Breast epithelium (tissue), 3 donors: ENCODE results near the gene FOSL1.

Experiments
- CTCF ChIP-seq, 3 donors: fragments of 450-650 bp; IDR thresholded peaks; one replicate each; pipeline ENCODE4 v1.5.1; 2016 to 2017; ENCODE audit warnings: antibody characterized with exemption in 3 of 3, mild to moderate bottlenecking in 3 of 3, moderate library complexity in 3 of 3
- POLR2A ChIP-seq: fragments of 450-650 bp; IDR thresholded peaks from one replicate; pipeline ENCODE4 v1.6.1; 2016; ENCODE audit warnings: antibody characterized with exemption, mild to moderate bottlenecking, moderate library complexity
- POLR2AphosphoS5 ChIP-seq, 3 donors: sonication (generic); formaldehyde crosslinking; IDR thresholded peaks; one replicate each; pipeline ENCODE4 v1.6.1; 2017; ENCODE audit warnings: antibody characterized with exemption in 3 of 3

GRCh38 chr11:65928667-65929066, 28.5 kb upstream of the FOSL1 start:
- TF ChIP-seq CTCF (IDR thresholded peaks at IDR 0.05) (no peak), POLR2A (no peak), POLR2AphosphoS5 (IDR thresholded peaks at IDR 0.05) (no peak)
